ENCODE data around the gene CD7. TPM values are rescaled to one million over a fixed set of nuclear protein-coding genes. Genes with fewer than 3 reads are reported as not detected.

The CD7 gene
- total and polyA plus RNA-seq, 7 donors, result 0.13 to 0.81 (median 0.19) TPM; not detected in 1

DNA sequence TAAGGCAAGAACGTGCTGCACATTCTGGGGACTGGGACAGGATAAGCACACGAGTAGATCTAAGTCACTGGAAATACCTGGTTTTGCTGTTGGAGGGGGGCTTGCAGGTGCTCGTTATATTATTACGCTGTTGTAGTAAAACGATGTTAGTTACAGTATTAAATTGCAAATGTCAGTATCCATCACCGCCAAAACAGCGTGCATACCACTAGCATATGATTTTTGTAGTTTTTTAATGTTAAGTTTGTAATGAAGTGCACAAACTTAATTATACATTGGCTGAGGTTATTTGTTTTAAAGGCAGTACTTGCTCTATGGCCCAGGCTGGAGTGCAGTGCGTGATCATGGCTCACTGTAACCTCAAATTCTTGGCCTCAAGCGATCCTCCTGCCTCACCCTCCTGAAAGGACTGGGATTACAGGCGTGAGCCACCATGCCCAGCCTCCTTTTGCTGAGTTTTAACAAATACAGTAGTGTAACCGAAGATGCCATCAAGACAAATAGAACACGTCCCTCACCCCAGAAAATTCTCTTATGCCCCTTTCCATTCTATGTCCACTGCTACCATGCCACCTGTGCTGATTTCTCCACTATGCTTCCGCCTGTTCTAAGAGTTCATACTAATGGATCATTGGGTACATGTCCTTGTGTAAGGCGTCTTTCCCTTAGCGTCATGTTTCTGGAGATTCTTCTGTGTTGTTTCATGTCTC is 23.2 kb downstream of the CD7 start:
- H3K27me3 ChIP-seq (ENCODE audit: insufficient read depth in 3 of 3, low read length in 2 of 3), result no peaks in the 10 kb centered on the region
- H3K9me3 ChIP-seq, result no peaks in the 10 kb centered on the region
- WGBS, 3 donors, result 54 to 78% (median 57%) methylated on average over 15 of the region's 15 CpGs
- H3K27ac ChIP-seq, result peak overlapping the region; percentile 83
- H3K4me1 ChIP-seq, result peaks cover 36% of the 10 kb centered on the region
- peak overlapping the region; percentile 60 for H3K4me3 ChIP-seq
- TF ChIP-seq, protein P1, sequence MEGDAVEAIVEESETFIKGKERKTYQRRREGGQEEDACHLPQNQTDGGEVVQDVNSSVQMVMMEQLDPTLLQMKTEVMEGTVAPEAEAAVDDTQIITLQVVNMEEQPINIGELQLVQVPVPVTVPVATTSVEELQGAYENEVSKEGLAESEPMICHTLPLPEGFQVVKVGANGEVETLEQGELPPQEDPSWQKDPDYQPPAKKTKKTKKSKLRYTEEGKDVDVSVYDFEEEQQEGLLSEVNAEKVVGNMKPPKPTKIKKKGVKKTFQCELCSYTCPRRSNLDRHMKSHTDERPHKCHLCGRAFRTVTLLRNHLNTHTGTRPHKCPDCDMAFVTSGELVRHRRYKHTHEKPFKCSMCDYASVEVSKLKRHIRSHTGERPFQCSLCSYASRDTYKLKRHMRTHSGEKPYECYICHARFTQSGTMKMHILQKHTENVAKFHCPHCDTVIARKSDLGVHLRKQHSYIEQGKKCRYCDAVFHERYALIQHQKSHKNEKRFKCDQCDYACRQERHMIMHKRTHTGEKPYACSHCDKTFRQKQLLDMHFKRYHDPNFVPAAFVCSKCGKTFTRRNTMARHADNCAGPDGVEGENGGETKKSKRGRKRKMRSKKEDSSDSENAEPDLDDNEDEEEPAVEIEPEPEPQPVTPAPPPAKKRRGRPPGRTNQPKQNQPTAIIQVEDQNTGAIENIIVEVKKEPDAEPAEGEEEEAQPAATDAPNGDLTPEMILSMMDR (IDR thresholded peaks at IDR 0.05), result no peak
- H3K36me3 ChIP-seq (ENCODE audit: insufficient read depth in 1 of 2, low read depth in 1 of 2), result no peaks in the 10 kb centered on the region
- no peak for DNase-seq
- ATAC-seq, result peak in 1 of 4 donors; percentile 9
- intact Hi-C loops (cut with DNase I), result no loop called here

DNA sequence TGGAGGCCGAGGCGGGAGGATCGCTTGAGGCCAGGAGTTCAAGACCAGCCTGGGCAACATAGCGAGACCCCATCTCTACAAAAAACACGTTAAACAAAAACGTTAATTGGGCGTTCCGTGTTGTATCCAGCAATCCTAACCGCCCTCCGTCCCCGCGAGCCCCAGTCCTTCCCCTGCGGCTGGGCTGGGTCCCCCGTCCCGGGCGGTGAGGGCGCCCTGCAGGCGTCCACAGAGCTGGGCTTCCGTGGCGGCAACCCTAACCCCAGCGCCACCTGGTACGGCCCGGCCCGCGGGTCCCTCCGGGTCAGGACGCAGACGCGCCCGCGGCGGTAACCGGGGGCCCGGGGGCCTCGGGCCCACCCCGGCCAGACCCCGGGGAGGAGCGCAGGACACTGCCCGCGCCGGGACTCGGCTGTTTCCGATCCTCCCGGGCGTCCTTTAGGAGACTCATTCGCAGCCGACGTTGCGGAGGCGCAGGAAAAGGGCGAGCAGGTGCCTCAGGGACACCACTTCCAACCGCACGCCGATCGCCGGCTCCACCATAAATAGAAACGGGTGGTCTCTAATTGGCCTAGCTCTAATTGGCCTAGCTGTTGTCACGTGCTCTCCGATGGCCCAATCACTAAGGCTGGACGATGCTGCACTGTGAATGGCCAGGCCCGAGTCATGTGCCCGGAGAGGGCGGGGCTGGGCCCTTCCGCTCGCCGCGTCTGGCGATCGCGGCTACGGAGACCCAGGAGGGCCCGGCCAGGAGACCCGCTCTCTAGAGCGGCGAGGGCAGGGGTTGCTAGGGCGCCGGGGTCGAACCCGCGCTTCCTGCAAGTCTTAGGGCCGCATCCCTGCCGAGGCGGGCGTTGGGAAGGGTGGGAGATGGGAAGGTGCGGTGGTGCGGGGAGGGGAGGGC is 24.9 kb downstream of the CD7 start:
- H3K27me3 ChIP-seq (ENCODE audit: insufficient read depth in 3 of 3, low read length in 2 of 3), result no peaks in the 10 kb centered on the region
- 3 to 4% (median 4%) methylated on average over 72 to 86 of the region's 86 CpGs for WGBS, 3 donors
- H3K4me3 ChIP-seq, result peak overlapping the region; percentile 92
- no peaks in the 10 kb centered on the region for H3K9me3 ChIP-seq
- peak overlapping the region; percentile 99 for H3K27ac ChIP-seq
- DNase-seq (peak; percentile 97 to 98), ATAC-seq (peak; percentile 82 to 94 (median 84))
- TF ChIP-seq, protein P1 (IDR thresholded peaks at IDR 0.05), result no peak
- H3K4me1 ChIP-seq, result peaks cover 40% of the 10 kb centered on the region
- H3K36me3 ChIP-seq (ENCODE audit: insufficient read depth in 1 of 2, low read depth in 1 of 2), result no peaks in the 10 kb centered on the region
- intact Hi-C loops (cut with DNase I), result loop anchor here in 1 of 2 donors (1.0 kb wide), 1 partner anchor 60 kb away; no protein-coding TSS in a partner anchor

DNA sequence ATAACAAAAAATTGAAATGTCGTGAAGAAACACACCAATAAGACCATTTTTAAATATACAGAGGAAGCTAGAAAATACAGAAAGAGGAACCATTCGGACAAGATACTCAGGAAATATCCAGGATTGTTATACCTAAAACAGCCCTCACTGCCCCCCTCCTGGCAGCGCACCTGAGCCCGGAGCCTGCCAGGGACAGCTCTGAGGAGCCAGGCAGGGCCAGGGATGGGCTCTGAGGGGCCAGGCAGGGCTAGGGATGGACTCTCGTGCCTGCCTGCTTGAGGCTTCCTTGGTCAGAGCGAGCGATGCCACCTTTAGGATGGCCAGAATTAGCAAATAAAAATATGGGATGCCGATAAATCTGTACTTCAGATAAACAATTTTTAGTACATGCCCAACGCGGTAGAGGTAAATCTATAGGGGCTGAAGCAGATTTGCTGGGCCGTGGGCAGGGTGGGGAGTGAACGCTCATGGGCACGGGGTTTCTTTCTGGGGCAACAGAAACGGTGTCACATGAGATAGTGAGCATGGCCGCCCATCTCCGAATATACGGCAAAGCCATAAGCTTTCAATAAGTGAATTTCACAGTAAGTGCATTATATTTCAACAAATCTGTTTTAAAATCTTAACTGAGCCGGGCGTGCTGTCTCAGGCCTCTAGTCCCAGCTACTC is 25.7 kb downstream of the CD7 start:
- Histone ChIP-seq H3K4me3 (peak overlapping the region; percentile 92), H3K27me3 (ENCODE audit: insufficient read depth in 3 of 3, low read length in 2 of 3) (no peaks in the 10 kb centered on the region), H3K27ac (peak overlapping the region; percentile 99), H3K36me3 (ENCODE audit: insufficient read depth in 1 of 2, low read depth in 1 of 2) (no peaks in the 10 kb centered on the region), H3K9me3 (no peaks in the 10 kb centered on the region), H3K4me1 (peaks cover 36% of the 10 kb centered on the region)
- intact Hi-C loops (cut with DNase I), result loop anchor here in 1 of 2 donors (2.0 kb wide), 1 partner anchor 23 kb away; no protein-coding TSS in a partner anchor
- TF ChIP-seq, protein P1 (IDR thresholded peaks at IDR 0.05), result no peak
- no peak for DNase-seq
- no peak for ATAC-seq
- 82 to 83% (median 82%) methylated on average over 19 of the region's 19 CpGs for WGBS, 3 donors

DNA sequence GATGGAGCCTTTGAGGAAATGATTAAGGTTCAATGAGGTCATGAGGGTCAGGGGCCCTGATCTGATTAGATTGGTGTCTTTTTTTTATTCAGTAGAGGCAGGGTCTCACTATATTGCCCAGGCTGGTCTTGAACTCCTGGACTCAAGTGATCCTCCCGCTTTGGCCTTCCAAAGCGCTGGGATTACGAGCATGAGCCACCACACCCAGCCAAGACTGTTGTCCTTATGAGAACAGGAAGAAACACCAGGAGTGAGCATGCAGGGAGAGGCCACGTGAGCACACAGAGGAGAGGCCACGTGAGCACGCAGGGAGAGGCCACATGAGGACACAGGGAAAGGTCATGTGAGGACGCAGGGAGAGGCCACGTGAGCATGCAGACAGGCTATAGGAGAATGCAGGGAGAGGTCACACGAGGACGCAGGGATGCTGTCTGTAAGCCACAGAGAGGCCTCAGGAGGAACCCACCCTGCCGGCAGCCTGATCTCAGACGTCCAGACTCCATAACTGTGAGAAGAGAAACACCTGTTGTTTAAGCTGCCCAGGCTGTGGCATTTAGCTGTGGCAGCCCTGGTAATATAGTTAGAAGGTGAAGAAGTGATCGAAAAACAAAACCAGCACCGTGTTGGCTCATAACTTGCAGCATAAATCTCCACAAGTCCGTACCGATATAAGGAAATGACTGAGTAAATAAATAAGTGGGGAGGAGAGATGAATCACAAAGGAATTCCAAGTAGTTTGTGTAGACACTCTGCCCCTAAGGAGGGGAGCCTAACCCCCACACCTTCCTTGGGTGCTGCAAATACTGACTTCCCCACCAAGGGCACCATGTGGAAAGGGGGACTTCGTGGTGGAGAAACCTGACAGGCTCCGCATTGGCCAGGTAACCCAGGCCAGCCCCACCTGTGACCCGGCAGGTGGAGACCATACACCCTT is 29.3 kb downstream of the CD7 start:
- DNase-seq (peak; percentile 75 to 84), ATAC-seq (peak in 3 of 4 donors; percentile 25 to 35 (median 31))
- Histone ChIP-seq H3K27me3 (ENCODE audit: insufficient read depth in 3 of 3, low read length in 2 of 3) (no peaks in the 10 kb centered on the region), H3K36me3 (ENCODE audit: insufficient read depth in 1 of 2, low read depth in 1 of 2) (no peaks in the 10 kb centered on the region), H3K9me3 (no peaks in the 10 kb centered on the region), H3K4me3 (no peak overlapping the region), H3K4me1 (peaks cover 19% of the 10 kb centered on the region), H3K27ac (peak overlapping the region; percentile 58)
- intact Hi-C loops (cut with DNase I), result loop anchor here in 1 of 2 donors (2.0 kb wide), 1 partner anchor 15 kb away; the partner anchor contains the start of gene CSNK1D
- 26 to 35% (median 30%) methylated on average over 19 of the region's 19 CpGs for WGBS, 3 donors
- TF ChIP-seq, protein P1 (IDR thresholded peaks at IDR 0.05), result no peak

Measured in psoas muscle (tissue), 8 donors.